Measurements from ENCODE around the gene NHS.

GRCh38 chrX:17705211-17705610 lies 330.2 kb downstream of the NHS start:
- TF ChIP-seq POLR2A (IDR thresholded peaks at IDR 0.05): no peak
- TF ChIP-seq CTCF (IDR thresholded peaks at IDR 0.05): no peak
